Gastrocnemius medialis (tissue), 4 donors: ENCODE measurements around the gene PAK4. TPM values are rescaled to one million over a fixed set of nuclear protein-coding genes. Genes with fewer than 3 reads are reported as not detected.
"Not testable (repeated sequence)": the region's sequence is repeated elsewhere in the genome, so short reads cannot be mapped to it uniquely, and the experiment has no call there.

Source experiments
- ATAC-seq, 2 donors: fragments of 150-250 bp; one replicate each; pipeline ENCODE4 v1.9.1; 2016
- DNase-seq, 2 donors: peaks; one replicate each; pipeline ENCODE4 v3.0.0-alpha.2; 2019
- H3K27ac ChIP-seq, 4 donors: fragments of 200-600 bp; sonication (generic); 1 replicate in 1 of 4; 2 replicates in 3 of 4; pipeline ENCODE4 v1.5.1; 2016 to 2018; ENCODE audit warnings: mild to moderate bottlenecking in 2 of 4, moderate library complexity in 1 of 4
- H3K27me3 ChIP-seq, 3 donors: fragments of 200-600 bp; sonication (generic) in 2 of 3; 1 replicate in 1 of 3; 2 replicates in 2 of 3; pipeline versions ENCODE4 v1.5.1 to v1.6.0; 2016 to 2019; ENCODE audit warnings: mild to moderate bottlenecking in 1 of 3, moderate library complexity in 1 of 3
- H3K36me3 ChIP-seq, 2 donors: fragments of 200-600 bp; sonication (generic) in 1 of 2; one replicate each; pipeline ENCODE4 v1.5.1; 2017 to 2018
- H3K4me1 ChIP-seq, 2 donors: fragments of 200-600 bp; sonication (generic) in 1 of 2; one replicate each; pipeline ENCODE4 v1.5.1; 2016 to 2017; ENCODE audit warnings: mild to moderate bottlenecking in 2 of 2
- H3K4me3 ChIP-seq, 4 donors: fragments of 200-600 bp; sonication (generic) in 3 of 4; 1 replicate in 1 of 4; 2 replicates in 3 of 4; pipeline ENCODE4 v1.5.1; 2016 to 2019; ENCODE audit warnings: mild to moderate bottlenecking in 2 of 4
- H3K9me3 ChIP-seq, 3 donors: fragments of 200-600 bp; sonication (generic) in 2 of 3; 1 replicate in 1 of 3; 2 replicates in 2 of 3; pipeline ENCODE4 v1.5.1; 2016 to 2019
- CTCF ChIP-seq, 5 experiments: fragments of 450-650 bp in 3 of 5; fragments of 200-600 bp in 2 of 5; sonication (generic) in 2 of 5; IDR thresholded peaks in 4 of 5; conservative IDR thresholded peaks in 1 of 5; 1 replicate in 4 of 5; 2 replicates in 1 of 5; pipeline ENCODE4 v1.5.1; 2016 to 2019; ENCODE audit warnings: antibody characterized with exemption in 5 of 5, mild to moderate bottlenecking in 3 of 5, moderate library complexity in 3 of 5
- POLR2A ChIP-seq, 2 donors: fragments of 450-650 bp; IDR thresholded peaks; one replicate each; pipeline ENCODE4 v1.6.1; 2017; ENCODE audit warnings: antibody characterized with exemption in 2 of 2, mild to moderate bottlenecking in 2 of 2, moderate library complexity in 2 of 2
- in situ Hi-C, 4 donors: fragments of 200-750 bp; cut with MboI; loops; one replicate each; pipeline versions ENCODE4 v1.15.0 to v1.8.0; 2017; ENCODE audit warnings: low sequenced_read_pairs in 4 of 4
- intact Hi-C: fragments of 100-400 bp; cut with DNase I; formaldehyde crosslinking; loops from one replicate; pipeline ENCODE4 v1.15.1; 2023; ENCODE audit warnings: low total_unique reads
- total RNA-seq, 4 donors: library from RNA; depleted of rRNA; stranded (reverse); fragments of >200 nt; gene quantifications; one replicate each; pipeline versions ENCODE4 v1.1.0 to v1.2.3, GENCODE V29; 2016

Gene PAK4
- total RNA-seq, 4 donors from 2014 or later = 4.7 to 11.7 (median 8.3) TPM

GRCh38 chr19:39090881-39091280 is 34.7 kb upstream of the PAK4 start:
- intact Hi-C loops (no loop called here), in situ Hi-C loops (no loop called here)
- DNase-seq = no peak
- no peaks in the 10 kb centered on the region for H3K9me3 ChIP-seq
- H3K36me3 ChIP-seq = no peaks in the 10 kb centered on the region
- no peak for TF ChIP-seq CTCF (IDR thresholded peaks at IDR 0.05 in 4 of 5, conservative IDR thresholded peaks at IDR 0.05 in 1 of 5)
- TF ChIP-seq POLR2A (IDR thresholded peaks at IDR 0.05) = no peak
- H3K4me1 ChIP-seq = no peaks in the 10 kb centered on the region
- peaks cover 2 to 31% (median 20%) of the 10 kb centered on the region in 3 donors for H3K27me3 ChIP-seq
- no peak overlapping the region for H3K27ac ChIP-seq
- no peak overlapping the region for H3K4me3 ChIP-seq
- no peak for ATAC-seq

GRCh38 chr19:39095799-39096540 is 29.6 kb upstream of the PAK4 start:
- peaks cover 15 to 49% (median 19%) of the 10 kb centered on the region in 3 donors for H3K27me3 ChIP-seq

GRCh38 chr19:39097299-39097698 is 28.3 kb upstream of the PAK4 start:
- intact Hi-C loops (no loop called here), in situ Hi-C loops (no loop called here)
- peaks cover 15 to 46% (median 16%) of the 10 kb centered on the region in 3 donors for H3K27me3 ChIP-seq
- no peak overlapping the region for H3K4me3 ChIP-seq
- DNase-seq (no peak), ATAC-seq (no peak)
- TF ChIP-seq POLR2A (IDR thresholded peaks at IDR 0.05) (no peak), CTCF (IDR thresholded peaks at IDR 0.05 in 4 of 5, conservative IDR thresholded peaks at IDR 0.05 in 1 of 5) (no peak)
- H3K9me3 ChIP-seq = no peaks in the 10 kb centered on the region
- no peaks in the 10 kb centered on the region for H3K4me1 ChIP-seq
- no peak overlapping the region for H3K27ac ChIP-seq
- no peaks in the 10 kb centered on the region for H3K36me3 ChIP-seq

More at GRCh38 chr19:39095799-39096540, 29.6 kb upstream of the PAK4 start:
- H3K4me3 ChIP-seq, intact Hi-C loops, H3K4me1 ChIP-seq, in situ Hi-C loops, DNase-seq, H3K9me3 ChIP-seq, ATAC-seq, H3K27ac ChIP-seq, H3K36me3 ChIP-seq: not testable (repeated sequence)

- Histone ChIP-seq H3K4me3 (no peak overlapping the region), H3K27me3 (peaks cover 15 to 46% (median 16%) of the 10 kb centered on the region in 3 donors), H3K27ac (no peak overlapping the region), H3K36me3 (no peaks in the 10 kb centered on the region), H3K4me1 (no peaks in the 10 kb centered on the region), H3K9me3 (no peaks in the 10 kb centered on the region)
- in situ Hi-C loops (no loop called here), intact Hi-C loops (no loop called here)
- TF ChIP-seq POLR2A (IDR thresholded peaks at IDR 0.05) (no peak), CTCF (IDR thresholded peaks at IDR 0.05 in 4 of 5, conservative IDR thresholded peaks at IDR 0.05 in 1 of 5) (no peak)
- ATAC-seq = no peak
- DNase-seq = no peak
Measured at GRCh38 chr19:39097721-39098120, 27.9 kb upstream of the PAK4 start.

- Histone ChIP-seq H3K36me3 (no peaks in the 10 kb centered on the region), H3K9me3 (no peaks in the 10 kb centered on the region), H3K4me1 (no peaks in the 10 kb centered on the region), H3K4me3 (no peak overlapping the region), H3K27ac (no peak overlapping the region), H3K27me3 (peaks cover 15 to 39% (median 16%) of the 10 kb centered on the region in 3 donors)
- intact Hi-C loops = no loop called here
- TF ChIP-seq CTCF (IDR thresholded peaks at IDR 0.05 in 4 of 5, conservative IDR thresholded peaks at IDR 0.05 in 1 of 5) (no peak), POLR2A (IDR thresholded peaks at IDR 0.05) (no peak)
- ATAC-seq = no peak
- no peak for DNase-seq
- in situ Hi-C loops = no loop called here
Measured at GRCh38 chr19:39098365-39099269, 27.0 kb upstream of the PAK4 start.
